Calu3 (cell line): ENCODE data around the gene NUP93. TPM values are rescaled to one million over a fixed set of nuclear protein-coding genes. Genes with fewer than 3 reads are reported as not detected.

Experiments
- BruUV-seq: library from RNA; stranded (reverse); fragments of 400-500 nt; replicated peaks from 2 replicates; lab custom pipeline; 2021; lab: Mats Ljungman, UMichigan
- CTCF ChIA-PET: fragments of 300-600 bp; sonication (Branson Sonifier 250); formaldehyde crosslinking; loops from one replicate; lab custom pipeline; 2022; ENCODE audit warnings: antibody characterized with exemption; lab: Charles Lee
- DNase-seq: peaks from one replicate; pipeline ENCODE4 v3.0.0; 2022
- H3K27ac Mint-ChIP-seq: one replicate; pipeline ENCODE4 v1.8.0; 2022; ENCODE audit warnings: mixed read lengths; ENCODE audit not compliant: unreplicated experiment
- H3K27me3 Mint-ChIP-seq: one replicate; pipeline ENCODE4 v1.8.0; 2022; ENCODE audit warnings: mixed read lengths; ENCODE audit not compliant: unreplicated experiment
- H3K36me3 Mint-ChIP-seq: one replicate; pipeline ENCODE4 v1.8.0; 2022; ENCODE audit warnings: mild to moderate bottlenecking, moderate library complexity, mixed read lengths; ENCODE audit not compliant: insufficient read depth, unreplicated experiment
- H3K4me1 Mint-ChIP-seq: one replicate; pipeline ENCODE4 v1.8.0; 2022; ENCODE audit warnings: mild to moderate bottlenecking, low read depth, mixed read lengths; ENCODE audit not compliant: unreplicated experiment
- H3K4me3 Mint-ChIP-seq: one replicate; pipeline ENCODE4 v1.8.0; 2022; ENCODE audit warnings: mild to moderate bottlenecking, low read depth, moderate library complexity, mixed read lengths; ENCODE audit not compliant: unreplicated experiment
- H3K9me3 Mint-ChIP-seq: one replicate; pipeline ENCODE4 v1.8.0; 2022; ENCODE audit warnings: low read depth, mixed read lengths; ENCODE audit not compliant: unreplicated experiment
- intact Hi-C: fragments of 100-400 bp; cut with micrococcal nuclease; formaldehyde crosslinking; loops from one replicate; pipeline ENCODE4 v1.10.0; 2022; ENCODE audit not compliant: unreplicated experiment
- total RNA-seq: library from RNA; stranded (reverse); gene quantifications from 2 replicates; pipeline ENCODE4 v1.2.3, GENCODE V29; 2022
- TF ChIP-seq, protein P1 (sequence below): fragments of 200-600 bp; IDR thresholded peaks from one replicate; pipeline ENCODE4 v1.8.0; 2022; ENCODE audit warnings: antibody characterized with exemption; ENCODE audit not compliant: unreplicated experiment

The NUP93 gene
- total RNA-seq, 1 experiment from 2014 or later: 120 TPM

DNA sequence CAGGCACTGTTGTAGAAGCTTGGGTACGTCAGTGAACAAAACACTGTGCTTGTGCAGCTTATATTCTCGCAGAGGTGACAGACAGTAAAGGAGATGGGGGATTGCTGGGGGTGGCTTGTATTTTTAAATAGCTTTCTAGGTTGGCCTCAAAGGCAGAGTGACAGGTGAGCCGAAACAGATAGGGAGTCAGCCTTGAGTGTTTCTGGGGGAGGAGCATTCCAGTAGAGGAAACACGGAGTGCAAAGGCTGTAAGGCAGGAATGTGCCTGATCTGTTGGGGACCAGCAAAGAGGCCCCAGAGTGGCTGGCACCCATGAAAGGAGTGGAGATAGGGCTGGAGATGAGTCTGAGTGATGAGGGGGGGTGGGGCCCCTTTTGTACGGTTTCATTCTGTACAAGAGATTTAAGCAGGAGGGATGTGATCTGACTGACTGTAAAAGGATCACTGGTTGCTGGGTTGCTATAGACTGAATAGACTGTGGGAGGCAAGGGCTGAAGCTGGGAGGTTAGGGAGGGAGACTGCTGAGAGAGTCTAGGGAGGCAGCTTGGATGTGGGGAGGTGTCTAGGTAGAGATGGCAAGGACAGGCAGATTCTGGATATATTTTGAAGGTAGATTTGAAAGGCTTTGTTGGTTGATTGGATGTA, 15.2 kb downstream of the NUP93 start:
- BruUV-seq: no TSS peak
- no peak overlapping the region for H3K4me3 Mint-ChIP-seq
- TF ChIP-seq, protein P1, sequence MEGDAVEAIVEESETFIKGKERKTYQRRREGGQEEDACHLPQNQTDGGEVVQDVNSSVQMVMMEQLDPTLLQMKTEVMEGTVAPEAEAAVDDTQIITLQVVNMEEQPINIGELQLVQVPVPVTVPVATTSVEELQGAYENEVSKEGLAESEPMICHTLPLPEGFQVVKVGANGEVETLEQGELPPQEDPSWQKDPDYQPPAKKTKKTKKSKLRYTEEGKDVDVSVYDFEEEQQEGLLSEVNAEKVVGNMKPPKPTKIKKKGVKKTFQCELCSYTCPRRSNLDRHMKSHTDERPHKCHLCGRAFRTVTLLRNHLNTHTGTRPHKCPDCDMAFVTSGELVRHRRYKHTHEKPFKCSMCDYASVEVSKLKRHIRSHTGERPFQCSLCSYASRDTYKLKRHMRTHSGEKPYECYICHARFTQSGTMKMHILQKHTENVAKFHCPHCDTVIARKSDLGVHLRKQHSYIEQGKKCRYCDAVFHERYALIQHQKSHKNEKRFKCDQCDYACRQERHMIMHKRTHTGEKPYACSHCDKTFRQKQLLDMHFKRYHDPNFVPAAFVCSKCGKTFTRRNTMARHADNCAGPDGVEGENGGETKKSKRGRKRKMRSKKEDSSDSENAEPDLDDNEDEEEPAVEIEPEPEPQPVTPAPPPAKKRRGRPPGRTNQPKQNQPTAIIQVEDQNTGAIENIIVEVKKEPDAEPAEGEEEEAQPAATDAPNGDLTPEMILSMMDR: no peak
- peaks cover 7% of the 10 kb centered on the region for H3K36me3 Mint-ChIP-seq
- CTCF ChIA-PET: no interaction called here
- H3K27ac Mint-ChIP-seq: no peak overlapping the region
- no peaks in the 10 kb centered on the region for H3K9me3 Mint-ChIP-seq
- no peak for DNase-seq
- no peaks in the 10 kb centered on the region for H3K27me3 Mint-ChIP-seq
- peaks cover 14% of the 10 kb centered on the region for H3K4me1 Mint-ChIP-seq
- intact Hi-C loops: no loop called here

DNA sequence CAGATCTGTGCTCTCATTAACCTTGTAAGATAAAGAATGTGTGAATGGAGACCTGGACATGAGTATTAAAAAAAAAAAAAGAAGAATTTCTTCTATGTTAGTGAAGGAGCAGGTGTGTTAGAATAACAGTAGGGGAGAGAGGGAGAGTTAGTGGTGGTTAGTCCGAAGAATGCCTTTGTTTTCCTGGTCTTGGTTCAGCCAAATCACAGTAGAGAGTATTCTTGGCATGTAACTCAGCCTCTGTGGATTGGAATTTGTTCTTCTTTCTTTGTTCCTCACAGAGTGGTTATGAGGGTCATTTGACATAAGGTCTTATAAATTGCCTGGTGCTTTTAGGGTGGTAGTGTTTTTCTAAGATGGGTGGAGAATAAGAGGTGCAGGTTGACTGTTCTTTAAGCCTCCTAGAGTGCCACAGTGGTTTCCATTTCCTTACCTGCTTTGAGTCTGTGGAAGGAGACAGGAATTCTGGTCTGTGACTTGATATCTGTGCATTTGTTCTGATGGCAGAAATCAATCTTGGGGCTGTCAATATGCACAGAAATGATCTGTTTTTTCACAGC, 17.6 kb downstream of the NUP93 start:
- H3K27ac Mint-ChIP-seq: no peak overlapping the region
- CTCF ChIA-PET: interaction anchor here (0.6 kb wide), 1 partner anchor 360 kb away, joined by 4 read pairs; no protein-coding TSS in a partner anchor
- no peaks in the 10 kb centered on the region for H3K9me3 Mint-ChIP-seq
- BruUV-seq: no TSS peak
- no peak for DNase-seq
- H3K27me3 Mint-ChIP-seq: no peaks in the 10 kb centered on the region
- TF ChIP-seq, protein P1: no peak
- H3K4me3 Mint-ChIP-seq: no peak overlapping the region
- H3K4me1 Mint-ChIP-seq: peaks cover 2% of the 10 kb centered on the region
- intact Hi-C loops: no loop called here
- peaks cover 7% of the 10 kb centered on the region for H3K36me3 Mint-ChIP-seq

DNA sequence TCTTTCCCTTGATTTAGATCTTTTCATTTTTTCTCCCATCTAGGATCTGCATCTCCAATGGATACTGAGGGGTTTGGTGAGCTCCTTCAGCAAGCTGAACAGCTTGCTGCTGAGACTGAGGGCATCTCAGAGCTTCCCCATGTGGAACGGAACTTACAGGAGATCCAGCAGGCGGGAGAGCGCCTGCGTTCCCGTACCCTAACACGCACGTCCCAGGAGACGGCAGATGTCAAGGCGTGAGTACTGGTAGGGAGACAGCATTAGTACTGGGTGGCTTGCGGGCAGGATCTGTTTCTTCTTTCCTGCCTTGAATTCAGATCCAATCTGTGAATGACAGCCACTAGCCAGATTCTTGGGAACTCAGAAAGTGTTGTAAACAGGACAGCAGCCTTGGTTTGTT, 18.3 kb downstream of the NUP93 start:
- Mint-ChIP-seq H3K27ac (no peak overlapping the region), H3K4me1 (no peaks in the 10 kb centered on the region), H3K4me3 (no peak overlapping the region), H3K9me3 (no peaks in the 10 kb centered on the region), H3K27me3 (no peaks in the 10 kb centered on the region), H3K36me3 (peaks cover 7% of the 10 kb centered on the region)
- TF ChIP-seq, protein P1: no peak
- no TSS peak for BruUV-seq
- DNase-seq: no peak
- intact Hi-C loops: no loop called here
- CTCF ChIA-PET: interaction anchor here (0.6 kb wide), 1 partner anchor 360 kb away, joined by 4 read pairs; no protein-coding TSS in a partner anchor

DNA sequence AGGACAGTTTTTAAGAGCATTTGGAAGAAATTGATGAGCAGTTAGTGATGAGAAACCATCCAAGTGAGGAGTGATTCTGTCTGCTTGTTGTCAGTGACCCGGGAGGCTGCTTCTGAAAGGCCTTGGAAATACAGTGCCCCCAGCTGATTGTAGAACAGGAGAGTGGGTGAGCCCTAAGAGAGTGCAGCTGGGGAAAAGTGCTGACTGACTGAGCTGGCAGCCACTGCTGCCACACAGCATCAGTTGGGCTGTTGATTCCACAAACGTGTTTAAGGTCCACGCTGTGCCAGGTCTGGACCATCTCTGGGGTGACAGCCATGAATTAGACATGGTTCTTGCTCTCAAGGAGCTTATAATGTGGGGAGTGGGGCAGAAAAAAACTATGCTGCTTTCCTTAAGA, 18.9 kb downstream of the NUP93 start:
- H3K27ac Mint-ChIP-seq: no peak overlapping the region
- DNase-seq: no peak
- no peaks in the 10 kb centered on the region for H3K9me3 Mint-ChIP-seq
- intact Hi-C loops: no loop called here
- no peaks in the 10 kb centered on the region for H3K27me3 Mint-ChIP-seq
- H3K4me3 Mint-ChIP-seq: no peak overlapping the region
- peaks cover 7% of the 10 kb centered on the region for H3K36me3 Mint-ChIP-seq
- no peaks in the 10 kb centered on the region for H3K4me1 Mint-ChIP-seq
- TF ChIP-seq, protein P1: no peak
- BruUV-seq: no TSS peak
- CTCF ChIA-PET: interaction anchor here (0.6 kb wide), 1 partner anchor 43 kb away, joined by 3 read pairs; no protein-coding TSS in a partner anchor
